Measurements from ENCODE around the gene KCNQ2. TPM values are rescaled to one million over a fixed set of nuclear protein-coding genes. Genes with fewer than 3 reads are reported as not detected.

Gene KCNQ2
- total RNA-seq, 1 donor: not detected

DNA sequence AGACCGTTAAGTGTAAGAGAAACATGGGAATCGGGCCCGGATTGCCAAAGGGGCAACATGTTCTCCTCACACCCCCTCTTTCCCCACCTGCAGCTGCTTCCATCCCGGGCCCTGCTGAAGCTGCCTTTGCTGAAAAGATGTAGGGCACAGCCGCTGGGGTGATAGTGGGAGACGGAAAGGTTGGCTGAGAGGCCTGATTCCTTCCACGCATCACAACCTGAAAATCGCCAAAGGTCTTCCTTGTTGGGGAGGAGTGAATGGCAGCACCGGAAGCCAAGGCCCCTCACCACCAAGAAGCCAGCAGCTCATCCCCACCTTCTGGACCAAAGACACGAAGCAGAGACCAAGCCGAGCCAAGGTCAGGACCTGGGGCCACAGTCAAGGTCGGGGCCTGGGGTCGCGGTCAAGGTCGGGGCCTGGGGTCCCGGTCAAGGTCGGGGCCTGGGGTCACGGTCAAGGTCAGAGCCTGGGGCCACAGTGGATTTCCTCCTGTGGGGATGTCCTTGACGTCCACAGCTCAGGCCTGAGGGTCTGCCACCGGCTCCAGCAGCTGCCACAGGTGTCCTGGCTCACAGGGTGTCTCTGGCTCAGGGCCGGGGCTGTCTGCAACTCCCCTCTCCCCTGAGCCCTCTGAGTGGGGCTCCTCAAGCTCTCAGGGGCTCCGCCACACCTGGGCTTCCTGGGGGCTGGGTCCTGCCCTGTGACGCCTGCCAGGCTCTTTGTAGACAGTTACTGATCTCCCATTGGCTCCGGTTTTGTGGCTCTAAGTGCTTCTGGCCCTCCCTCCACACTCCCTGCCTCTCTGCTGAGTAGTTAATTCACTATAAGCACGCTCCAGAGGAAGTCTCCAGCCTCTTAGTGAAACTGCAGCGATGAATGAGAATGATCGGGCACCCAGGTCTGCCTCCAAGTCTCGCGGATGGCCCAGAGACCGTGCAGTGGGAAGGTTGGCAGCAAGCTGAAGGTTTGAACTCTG is 105.8 kb downstream of the KCNQ2 start:
- DNase-seq (ENCODE audit: low read depth): no peak
- TF ChIP-seq, protein P1, sequence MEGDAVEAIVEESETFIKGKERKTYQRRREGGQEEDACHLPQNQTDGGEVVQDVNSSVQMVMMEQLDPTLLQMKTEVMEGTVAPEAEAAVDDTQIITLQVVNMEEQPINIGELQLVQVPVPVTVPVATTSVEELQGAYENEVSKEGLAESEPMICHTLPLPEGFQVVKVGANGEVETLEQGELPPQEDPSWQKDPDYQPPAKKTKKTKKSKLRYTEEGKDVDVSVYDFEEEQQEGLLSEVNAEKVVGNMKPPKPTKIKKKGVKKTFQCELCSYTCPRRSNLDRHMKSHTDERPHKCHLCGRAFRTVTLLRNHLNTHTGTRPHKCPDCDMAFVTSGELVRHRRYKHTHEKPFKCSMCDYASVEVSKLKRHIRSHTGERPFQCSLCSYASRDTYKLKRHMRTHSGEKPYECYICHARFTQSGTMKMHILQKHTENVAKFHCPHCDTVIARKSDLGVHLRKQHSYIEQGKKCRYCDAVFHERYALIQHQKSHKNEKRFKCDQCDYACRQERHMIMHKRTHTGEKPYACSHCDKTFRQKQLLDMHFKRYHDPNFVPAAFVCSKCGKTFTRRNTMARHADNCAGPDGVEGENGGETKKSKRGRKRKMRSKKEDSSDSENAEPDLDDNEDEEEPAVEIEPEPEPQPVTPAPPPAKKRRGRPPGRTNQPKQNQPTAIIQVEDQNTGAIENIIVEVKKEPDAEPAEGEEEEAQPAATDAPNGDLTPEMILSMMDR (IDR thresholded peaks at IDR 0.05; ENCODE audit: insufficient read depth, low read depth, low read length): no peak
- H3K4me3 ChIP-seq (ENCODE audit: low read depth, low read length): no peak overlapping the region

DNA sequence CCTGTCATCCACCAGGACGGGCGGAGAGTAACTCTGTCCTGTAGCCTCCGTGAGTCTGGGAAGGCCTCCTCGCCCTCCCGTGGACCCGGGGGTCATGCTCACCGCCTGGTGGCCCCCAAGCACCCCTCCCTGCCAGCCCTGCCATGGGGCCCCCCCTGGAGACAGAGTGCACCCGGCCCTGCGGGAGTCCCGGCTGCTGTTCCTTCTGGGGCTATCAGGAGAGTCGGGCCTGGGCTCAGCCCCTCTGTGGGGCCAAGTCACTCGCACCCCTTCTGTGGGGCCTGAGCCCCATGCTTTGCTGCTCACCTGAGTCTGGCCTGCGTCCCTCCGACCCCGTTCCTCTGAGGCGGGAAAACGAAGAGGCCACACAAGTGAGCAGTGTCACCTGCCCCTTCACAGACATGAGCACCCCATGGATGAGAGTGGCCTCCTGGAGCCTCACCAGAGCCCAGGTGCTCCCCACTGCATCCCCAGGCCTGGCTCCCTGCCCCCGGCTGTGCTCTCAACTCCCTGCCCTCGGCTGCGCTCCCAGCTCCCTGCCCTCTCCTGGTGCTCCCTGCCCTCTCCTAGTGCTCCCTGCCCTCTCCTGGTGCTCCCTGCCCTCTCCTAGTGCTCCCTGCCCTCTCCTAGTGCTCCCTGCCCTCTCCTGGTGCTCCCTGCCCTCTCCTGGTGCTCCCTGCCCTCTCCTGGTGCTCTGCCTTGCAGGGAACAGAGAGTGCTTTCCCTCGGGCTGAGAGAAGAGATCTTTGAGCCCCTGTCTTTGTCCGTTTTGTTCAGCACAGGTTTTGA is 106.7 kb downstream of the KCNQ2 start:
- no peak for DNase-seq (ENCODE audit: low read depth)
- TF ChIP-seq, protein P1 (IDR thresholded peaks at IDR 0.05; ENCODE audit: insufficient read depth, low read depth, low read length): no peak
- H3K4me3 ChIP-seq (ENCODE audit: low read depth, low read length): no peak overlapping the region

DNA sequence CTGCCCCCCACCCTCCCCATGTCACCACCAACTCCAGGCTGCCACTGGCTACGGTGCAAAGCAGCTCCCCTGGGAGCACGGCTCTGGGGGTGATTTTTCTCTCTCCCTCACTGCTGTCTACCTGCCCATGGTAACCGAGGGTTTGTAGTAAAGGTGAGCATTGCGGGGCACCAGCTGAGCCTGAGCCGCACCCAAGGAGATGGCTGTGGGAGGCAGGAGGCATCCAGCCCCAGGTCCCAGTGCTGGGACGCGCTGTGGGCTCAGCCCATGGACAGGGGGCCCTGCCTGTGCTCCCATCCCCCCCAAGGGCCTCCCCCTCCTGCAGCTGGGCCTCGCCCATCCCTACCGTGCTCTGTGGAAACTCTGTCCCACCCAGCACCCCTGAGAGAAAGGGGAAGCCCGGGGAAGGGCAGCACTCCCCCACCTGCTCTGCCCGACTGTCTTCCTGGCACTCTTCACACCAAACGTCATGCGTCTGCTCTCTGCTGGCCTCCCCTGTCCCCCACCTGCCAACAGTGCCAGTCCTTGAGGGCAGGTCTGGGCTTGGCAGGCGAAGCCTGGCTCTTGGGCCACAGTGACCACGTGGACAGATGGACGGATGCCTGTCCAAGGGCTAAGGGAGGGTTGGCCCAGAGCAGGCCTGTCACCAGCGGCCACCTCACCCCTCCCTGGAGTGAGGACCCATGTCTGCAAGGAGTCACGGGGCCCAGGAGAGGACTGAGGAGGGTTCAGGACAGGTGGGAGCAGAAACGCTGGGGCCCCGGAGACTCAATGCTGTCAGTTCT is 107.5 kb downstream of the KCNQ2 start:
- no peak for DNase-seq (ENCODE audit: low read depth)
- TF ChIP-seq, protein P1 (IDR thresholded peaks at IDR 0.05; ENCODE audit: insufficient read depth, low read depth, low read length): no peak
- no peak overlapping the region for H3K4me3 ChIP-seq (ENCODE audit: low read depth, low read length)

DNA sequence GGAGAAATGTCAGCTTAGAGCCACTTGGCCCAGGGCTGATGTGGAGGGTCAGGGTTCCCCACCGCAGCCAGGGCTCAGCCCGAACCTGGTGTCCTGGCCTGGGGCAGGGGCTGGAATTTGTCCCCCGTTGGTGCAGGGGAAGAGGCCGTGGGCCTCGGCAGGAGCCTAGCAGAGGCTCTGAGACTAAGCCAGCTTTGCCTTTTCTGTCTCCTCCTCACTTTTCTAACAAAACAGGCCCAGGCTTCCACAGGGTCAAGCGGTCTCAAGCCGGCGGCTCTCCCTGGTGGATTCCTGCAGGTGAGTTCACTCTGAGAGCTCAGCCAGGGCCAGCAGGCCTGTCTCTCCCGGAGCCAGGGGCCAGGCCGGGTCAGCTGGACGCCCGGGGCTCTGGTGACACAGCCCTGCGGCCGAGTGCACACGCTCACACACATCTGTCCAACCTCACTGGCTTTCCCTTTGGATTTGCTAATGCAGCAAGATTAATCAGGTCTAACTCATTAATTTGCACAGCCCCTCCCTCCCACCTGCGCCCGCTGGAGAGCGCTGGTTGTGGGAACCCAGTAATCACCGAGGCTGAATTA is 108.4 kb downstream of the KCNQ2 start:
- TF ChIP-seq, protein P1 (IDR thresholded peaks at IDR 0.05; ENCODE audit: insufficient read depth, low read depth, low read length): no peak
- H3K4me3 ChIP-seq (ENCODE audit: low read depth, low read length): no peak overlapping the region
- no peak for DNase-seq (ENCODE audit: low read depth)

DNA sequence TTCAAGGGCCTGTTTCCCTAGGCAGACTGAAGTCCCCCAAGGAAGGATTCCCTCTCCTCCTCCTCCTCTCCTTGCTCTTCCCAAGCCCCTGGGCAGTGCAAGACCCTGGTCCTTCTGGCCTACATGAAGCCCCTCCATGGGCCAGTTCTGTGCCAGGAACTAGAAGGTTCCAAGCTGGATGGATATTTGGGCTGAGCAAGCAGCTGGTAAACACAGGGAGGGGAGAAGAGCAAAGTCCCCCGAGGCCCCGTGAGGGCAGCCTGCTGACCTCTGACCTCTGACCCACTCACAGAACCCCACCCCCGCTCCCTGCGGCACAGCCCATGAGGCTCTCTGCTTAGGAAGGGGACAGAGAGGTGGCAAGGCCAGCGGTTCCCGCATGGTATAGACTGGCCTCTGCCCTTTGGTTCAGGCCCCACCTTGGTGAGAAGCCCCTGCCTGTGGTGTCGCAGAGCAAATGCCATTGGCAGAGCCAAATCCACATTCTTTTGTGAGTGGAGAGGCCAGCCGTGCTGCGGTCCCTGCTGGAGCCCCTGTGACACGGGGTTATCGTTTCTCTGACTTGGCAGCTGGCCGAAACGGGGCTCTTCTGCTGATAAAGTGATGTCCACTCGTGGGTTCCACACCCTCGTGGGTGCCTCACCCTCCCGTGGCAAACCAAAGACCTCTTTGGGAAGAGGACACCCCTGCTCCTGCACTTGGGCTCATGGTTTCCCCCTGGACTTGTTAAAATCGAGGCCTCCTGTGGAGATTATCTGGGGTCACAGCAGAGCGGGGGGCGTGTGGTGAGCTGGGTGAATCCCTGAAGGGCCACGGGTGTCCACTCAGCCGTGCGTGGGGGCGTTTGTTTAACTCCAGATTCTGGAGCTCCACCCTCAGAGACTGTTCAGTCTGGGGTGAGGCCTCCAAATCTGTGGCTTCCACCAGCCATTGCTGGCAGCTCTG is 109.2 kb downstream of the KCNQ2 start:
- no peak for DNase-seq (ENCODE audit: low read depth)
- TF ChIP-seq, protein P1 (IDR thresholded peaks at IDR 0.05; ENCODE audit: insufficient read depth, low read depth, low read length): no peak
- H3K4me3 ChIP-seq (ENCODE audit: low read depth, low read length): no peak overlapping the region
